Peyer's patch (tissue), 4 donors: Measurements from ENCODE around the gene NACC2.

Experiments used
- CTCF ChIP-seq, 6 experiments: fragments of 450-650 bp in 4 of 6; fragments of 200-600 bp in 2 of 6; sonication (generic) in 1 of 6; IDR thresholded peaks; one replicate each; pipeline ENCODE4 v1.5.1; 2017 to 2019; ENCODE audit warnings: antibody characterized with exemption in 6 of 6, mild to moderate bottlenecking in 3 of 6, moderate library complexity in 1 of 6
- POLR2A ChIP-seq, 2 donors: fragments of 450-650 bp; IDR thresholded peaks; one replicate each; pipeline ENCODE4 v1.5.1; 2017; ENCODE audit warnings: antibody characterized with exemption in 2 of 2, mild to moderate bottlenecking in 2 of 2, moderate library complexity in 2 of 2

GRCh38 chr9:136044207-136044970 is 50.7 kb downstream of the NACC2 start:
- TF ChIP-seq CTCF (IDR thresholded peaks at IDR 0.05) (no peak), POLR2A (IDR thresholded peaks at IDR 0.05) (no peak)
